ENCODE measurements around the gene CDON. TPM values are rescaled to one million over a fixed set of nuclear protein-coding genes. Genes with fewer than 3 reads are reported as not detected.
"Not testable (repeated sequence)": the region's sequence is repeated elsewhere in the genome, so short reads cannot be mapped to it uniquely, and the experiment has no call there.

The CDON gene
- total RNA-seq, 2 donors from 2014 or later = 0.59 to 2.1 TPM

DNA sequence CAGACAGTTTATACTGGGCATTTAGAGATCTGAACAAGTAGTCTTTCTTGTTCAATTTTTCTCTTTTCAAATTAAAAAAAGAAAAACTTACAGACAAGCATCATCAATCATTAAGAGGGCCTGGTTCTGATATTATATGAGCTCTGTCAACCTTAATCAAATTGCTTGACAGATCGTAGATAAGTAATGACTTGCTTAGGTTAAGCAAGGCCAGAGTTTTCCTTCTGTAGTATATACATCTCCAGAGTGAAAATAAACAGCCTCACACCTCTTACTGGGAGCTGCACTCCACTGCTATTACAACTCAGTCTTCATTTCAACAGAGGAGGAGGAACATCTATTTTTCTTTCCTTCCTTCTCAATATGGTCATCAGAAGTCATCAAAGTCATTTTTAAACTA is 13.5 kb downstream of the CDON start:
- Mint-ChIP-seq H3K36me3 (no peaks in the 10 kb centered on the region), H3K27me3 (peaks cover 17 to 41% of the 10 kb centered on the region in 2 donors), H3K27ac (no peak overlapping the region), H3K4me1 (ENCODE audit: low read depth in 2 of 2) (no peaks in the 10 kb centered on the region), H3K4me3 (no peak overlapping the region), H3K9me3 (no peaks in the 10 kb centered on the region)
- DNase-seq (ENCODE audit: low spot score) (no peak), ATAC-seq (no peak)

DNA sequence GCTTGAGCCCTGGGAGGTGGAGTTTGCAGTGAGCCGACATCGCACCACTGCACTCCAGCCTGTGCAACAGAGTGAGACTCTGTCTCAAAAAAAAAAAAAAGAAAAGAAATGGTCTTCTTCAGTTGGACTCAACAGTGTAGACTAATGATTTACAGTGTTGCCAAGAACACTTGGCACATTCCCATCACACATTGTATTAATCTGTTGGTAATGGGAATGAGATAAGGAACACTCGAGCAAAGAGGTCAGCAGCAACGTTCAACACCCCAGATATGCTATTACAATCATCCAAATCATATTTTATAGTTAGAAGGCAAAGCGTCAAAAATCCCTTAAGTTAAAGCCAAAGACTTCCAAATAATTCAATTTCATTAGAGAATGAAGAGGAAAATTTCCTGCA is 14.5 kb downstream of the CDON start:
- no peak for ATAC-seq
- H3K27ac Mint-ChIP-seq = no peak overlapping the region

DNA sequence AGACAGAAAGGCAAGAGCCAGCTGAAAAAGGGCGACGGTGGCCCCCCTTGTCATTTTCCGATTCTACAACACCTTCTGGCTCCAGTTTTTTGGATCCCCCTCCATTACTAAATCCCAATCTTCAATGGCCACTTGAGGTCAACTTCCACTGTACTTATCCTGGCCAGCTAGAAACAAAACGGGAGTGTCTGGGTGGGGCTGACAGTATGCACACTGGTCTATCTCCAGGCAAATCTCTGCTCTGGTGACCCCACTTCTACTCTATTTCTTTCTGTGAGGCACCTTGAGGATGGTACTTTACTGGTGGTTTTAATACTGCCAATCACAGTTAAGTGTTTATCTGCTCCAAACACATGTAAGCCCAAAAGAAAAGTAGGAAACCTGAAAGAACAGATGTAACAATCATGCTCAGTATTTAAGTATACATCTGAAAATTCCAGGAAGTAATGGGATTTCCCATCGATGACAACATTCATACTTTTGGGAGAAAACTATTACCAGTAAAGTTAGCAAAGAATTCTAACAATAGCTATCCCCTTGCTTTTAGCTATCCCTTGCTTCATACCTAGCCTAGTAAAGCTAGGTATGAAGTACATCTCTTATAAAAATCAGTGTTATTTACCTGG is 16.0 kb downstream of the CDON start:
- DNase-seq (ENCODE audit: low spot score) (no peak), ATAC-seq (no peak)
- no peaks in the 10 kb centered on the region for H3K9me3 Mint-ChIP-seq
- H3K4me1 Mint-ChIP-seq (ENCODE audit: low read depth in 2 of 2) = no peaks in the 10 kb centered on the region
- H3K27me3 Mint-ChIP-seq = peaks cover 14 to 41% of the 10 kb centered on the region in 2 donors
- no peak overlapping the region for H3K4me3 Mint-ChIP-seq
- no peak overlapping the region for H3K27ac Mint-ChIP-seq
- no peaks in the 10 kb centered on the region for H3K36me3 Mint-ChIP-seq

More for the DNA sequence above, 14.5 kb downstream of the CDON start:
- peaks cover 14 to 41% of the 10 kb centered on the region in 2 donors for H3K27me3 Mint-ChIP-seq
- no peak overlapping the region for H3K4me3 Mint-ChIP-seq
- H3K9me3 Mint-ChIP-seq = no peaks in the 10 kb centered on the region
- no peaks in the 10 kb centered on the region for H3K36me3 Mint-ChIP-seq
- H3K4me1 Mint-ChIP-seq (ENCODE audit: low read depth in 2 of 2) = no peaks in the 10 kb centered on the region
- no peak for DNase-seq (ENCODE audit: low spot score)

DNA sequence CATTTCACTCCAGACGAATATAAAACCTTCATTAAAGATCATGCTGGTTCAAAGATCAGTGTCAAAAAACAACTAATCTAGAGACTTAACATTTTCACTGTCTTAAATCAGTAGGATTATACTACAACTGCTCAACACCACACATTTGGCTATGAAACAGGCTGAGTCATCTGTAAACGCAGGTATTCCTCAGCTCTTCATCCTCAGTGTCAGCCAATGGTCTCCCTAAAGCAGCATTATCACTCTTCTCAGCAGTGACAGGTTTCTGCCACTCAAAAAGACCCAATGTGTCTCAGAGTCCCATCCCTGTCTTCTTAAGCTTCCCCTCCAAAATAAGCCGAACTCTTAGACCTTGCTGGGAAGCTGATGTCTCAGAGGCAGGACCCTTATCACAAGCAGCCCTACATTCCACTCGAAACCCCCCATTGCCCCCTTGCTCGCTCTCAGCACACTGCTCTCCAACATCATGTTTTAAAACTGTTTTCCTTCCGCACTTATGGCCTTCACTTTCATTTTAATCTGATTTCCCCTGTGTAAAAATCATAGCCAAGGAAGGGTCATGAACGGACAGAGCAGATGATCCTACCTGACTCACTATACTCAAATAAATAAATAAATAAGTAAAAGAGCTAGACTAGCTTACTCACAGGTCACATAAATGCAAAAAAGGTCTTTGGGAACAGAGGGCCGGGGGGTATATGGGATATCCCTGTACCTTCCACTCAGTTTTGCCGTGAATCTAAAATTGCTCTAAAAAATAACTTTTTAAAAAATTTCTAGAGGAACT is 23.0 kb downstream of the CDON start:
- Mint-ChIP-seq H3K4me3 (no peak overlapping the region), H3K27ac (no peak overlapping the region), H3K36me3 (no peaks in the 10 kb centered on the region), H3K27me3 (peaks cover 6 to 11% of the 10 kb centered on the region in 2 donors), H3K9me3 (no peaks in the 10 kb centered on the region), H3K4me1 (ENCODE audit: low read depth in 2 of 2) (no peaks in the 10 kb centered on the region)
- DNase-seq (ENCODE audit: low spot score) = no peak
- no peak for ATAC-seq

DNA sequence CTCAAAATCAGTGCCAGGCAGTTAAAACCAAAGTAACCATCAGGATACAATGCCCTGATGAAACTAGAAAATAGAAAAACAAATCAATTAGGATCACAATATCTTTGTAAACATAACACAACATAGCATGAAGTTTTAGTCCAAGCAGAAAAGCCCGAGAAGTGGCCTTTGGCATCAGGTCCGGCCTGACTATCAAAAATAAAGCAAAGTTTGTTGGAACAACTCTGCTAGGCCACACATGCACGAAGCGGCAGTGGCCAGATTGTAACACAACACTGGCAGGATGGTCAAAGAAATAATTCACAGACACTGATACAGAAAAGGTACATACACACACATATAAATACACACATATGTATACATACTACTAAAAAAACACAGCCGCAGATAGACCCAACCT is 26.9 kb downstream of the CDON start:
- Mint-ChIP-seq H3K27ac (no peak overlapping the region), H3K4me3 (no peak overlapping the region), H3K9me3 (no peaks in the 10 kb centered on the region), H3K27me3 (peaks cover 15 to 41% of the 10 kb centered on the region in 2 donors), H3K36me3 (no peaks in the 10 kb centered on the region), H3K4me1 (ENCODE audit: low read depth in 2 of 2) (no peaks in the 10 kb centered on the region)
- no peak for ATAC-seq
- DNase-seq (ENCODE audit: low spot score) = no peak

DNA sequence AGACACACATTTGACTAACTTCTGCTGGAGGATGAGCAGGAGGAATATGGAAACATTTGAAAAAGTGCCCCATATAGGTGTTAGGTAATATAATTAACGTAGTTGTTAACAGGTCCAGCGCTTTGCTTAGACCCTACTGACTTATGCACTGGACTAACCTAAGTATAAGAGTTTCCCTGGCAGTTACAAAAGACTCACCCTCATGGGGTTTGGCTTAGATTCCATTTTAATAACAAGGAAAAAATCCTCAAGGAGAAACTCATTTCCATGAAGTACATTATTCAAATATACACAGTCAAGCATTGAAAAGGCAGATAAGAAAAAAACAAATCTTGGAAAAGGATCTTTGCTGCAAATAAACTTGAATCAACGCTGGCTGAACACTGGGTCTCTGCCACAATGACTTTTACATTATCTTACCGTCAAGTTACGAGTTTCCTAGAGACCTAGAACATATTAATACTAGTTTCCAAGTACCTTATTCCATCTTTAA is 27.7 kb downstream of the CDON start:
- Mint-ChIP-seq H3K4me3 (no peak overlapping the region), H3K36me3 (no peaks in the 10 kb centered on the region), H3K4me1 (ENCODE audit: low read depth in 2 of 2) (no peaks in the 10 kb centered on the region), H3K9me3 (no peaks in the 10 kb centered on the region), H3K27me3 (peaks cover 15 to 42% of the 10 kb centered on the region in 2 donors), H3K27ac (no peak overlapping the region)
- ATAC-seq (no peak), DNase-seq (ENCODE audit: low spot score) (no peak)

DNA sequence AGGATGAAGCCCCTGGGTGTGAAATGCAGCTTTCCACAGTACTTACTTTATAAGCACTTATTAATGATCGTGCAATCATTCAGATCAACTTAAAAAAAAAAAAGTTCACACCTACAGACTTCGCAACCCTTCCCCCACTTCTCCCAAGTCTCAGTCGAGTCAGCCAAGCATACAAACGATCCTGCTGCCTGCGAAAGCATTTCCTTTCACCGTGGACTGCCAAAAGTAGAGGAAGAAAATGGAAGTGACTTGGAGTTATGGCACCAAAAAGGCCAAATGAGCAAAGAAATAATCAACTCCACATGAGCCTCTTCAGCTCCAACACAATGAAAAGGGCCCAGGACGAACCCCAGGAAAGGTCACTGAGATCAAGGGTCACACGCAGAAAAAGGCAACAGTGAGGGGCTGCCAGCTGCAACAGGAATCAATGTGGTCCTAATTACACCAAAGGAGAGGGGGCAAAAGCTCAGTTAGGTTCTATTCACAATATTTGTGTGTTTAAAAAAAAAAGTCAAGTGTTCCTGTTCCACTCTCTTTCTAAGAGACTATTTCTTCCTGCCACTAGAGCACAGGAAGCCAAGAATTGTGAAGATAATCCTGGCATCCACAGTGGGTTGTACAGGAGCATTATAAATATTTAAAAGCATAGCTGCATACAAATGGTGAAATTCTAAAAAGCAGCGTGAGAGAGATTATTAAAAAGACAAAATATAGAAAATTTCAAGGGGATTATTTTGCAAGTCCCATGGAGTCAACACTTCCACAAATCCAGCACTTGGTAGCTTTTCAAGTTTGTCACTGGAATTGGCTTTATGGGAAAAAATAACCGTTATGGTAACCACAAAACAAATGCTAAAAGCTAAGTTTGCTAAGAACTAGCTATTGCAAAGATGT is 28.4 kb downstream of the CDON start:
- DNase-seq (ENCODE audit: low spot score) (no peak), ATAC-seq (no peak)
- Mint-ChIP-seq H3K4me3 (no peak overlapping the region), H3K27ac (no peak overlapping the region), H3K36me3 (no peaks in the 10 kb centered on the region), H3K9me3 (no peaks in the 10 kb centered on the region), H3K27me3 (peaks cover 16 to 49% of the 10 kb centered on the region in 2 donors), H3K4me1 (ENCODE audit: low read depth in 2 of 2) (no peaks in the 10 kb centered on the region)

DNA sequence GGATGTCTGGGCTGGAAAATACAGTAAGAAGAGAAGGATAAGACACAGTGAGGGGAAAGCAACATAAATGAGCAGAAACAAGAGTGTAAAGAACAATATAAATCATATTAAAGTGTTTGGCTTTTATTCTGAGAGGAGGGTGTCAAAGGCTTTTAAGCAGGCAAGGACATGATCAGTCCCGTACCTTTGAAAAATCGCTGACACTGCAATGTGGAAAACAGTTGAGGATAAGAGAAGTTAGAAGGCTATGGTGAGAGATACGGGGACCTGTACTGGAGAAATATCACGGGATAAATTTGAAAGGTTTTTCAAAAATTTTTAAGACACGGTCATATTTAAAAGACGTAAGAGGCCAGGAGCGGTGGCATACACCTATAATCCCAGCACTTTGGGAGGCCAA is 30.3 kb downstream of the CDON start:
- DNase-seq (ENCODE audit: low spot score) (no peak), ATAC-seq (no peak)
- Mint-ChIP-seq H3K4me3 (no peak overlapping the region), H3K36me3 (no peaks in the 10 kb centered on the region), H3K4me1 (ENCODE audit: low read depth in 2 of 2) (no peaks in the 10 kb centered on the region), H3K27ac (no peak overlapping the region), H3K27me3 (peaks cover 16 to 49% of the 10 kb centered on the region in 2 donors), H3K9me3 (no peaks in the 10 kb centered on the region)

DNA sequence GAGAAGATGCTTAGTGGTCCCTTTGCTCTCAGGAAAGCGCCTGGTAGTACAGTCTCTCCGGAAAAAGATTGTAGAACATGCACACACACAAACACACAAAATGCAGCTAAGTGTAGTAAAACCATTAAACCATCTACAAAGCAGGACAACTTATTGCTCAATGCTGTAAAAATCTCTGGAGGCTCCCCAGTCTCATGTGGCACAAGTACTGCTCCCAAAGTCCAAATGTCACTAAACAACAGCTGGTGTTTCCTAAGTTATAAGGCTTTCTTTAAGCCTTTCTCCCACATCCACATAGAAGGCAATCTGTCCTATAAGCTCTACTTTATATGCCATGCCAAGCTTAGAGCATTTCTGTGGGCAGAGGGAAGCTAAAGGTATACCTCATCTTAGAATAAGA is 32.9 kb downstream of the CDON start:
- DNase-seq (ENCODE audit: low spot score) = no peak
- no peak overlapping the region for H3K27ac Mint-ChIP-seq
- no peaks in the 10 kb centered on the region for H3K9me3 Mint-ChIP-seq
- H3K4me3 Mint-ChIP-seq = no peak overlapping the region
- H3K36me3 Mint-ChIP-seq = no peaks in the 10 kb centered on the region
- no peaks in the 10 kb centered on the region for H3K4me1 Mint-ChIP-seq (ENCODE audit: low read depth in 2 of 2)
- H3K27me3 Mint-ChIP-seq = peaks cover 16 to 44% of the 10 kb centered on the region in 2 donors
- ATAC-seq = no peak

DNA sequence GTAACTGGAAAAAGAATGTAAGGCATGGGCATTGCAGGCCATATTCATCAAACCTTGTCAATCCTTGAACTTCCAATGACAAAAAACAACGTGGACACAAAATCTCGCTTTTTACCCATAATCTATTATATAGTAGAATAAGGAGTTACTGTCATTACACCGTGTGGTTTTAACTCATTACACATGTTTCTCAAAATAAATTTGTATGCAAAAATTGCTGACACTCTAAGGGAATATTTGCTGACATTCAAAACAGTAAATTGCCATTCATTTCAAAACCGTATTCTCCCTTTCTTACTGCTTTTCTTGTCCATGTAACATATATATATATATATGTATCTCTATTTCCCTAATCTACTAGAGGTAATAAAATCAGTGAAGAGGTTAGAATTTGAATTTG is 33.4 kb downstream of the CDON start:
- Mint-ChIP-seq H3K4me1 (ENCODE audit: low read depth in 2 of 2) (no peaks in the 10 kb centered on the region), H3K4me3 (no peak overlapping the region), H3K9me3 (no peaks in the 10 kb centered on the region), H3K36me3 (no peaks in the 10 kb centered on the region), H3K27me3 (peaks cover 16 to 43% of the 10 kb centered on the region in 2 donors), H3K27ac (no peak overlapping the region)
- DNase-seq (ENCODE audit: low spot score) (no peak), ATAC-seq (no peak)

DNA sequence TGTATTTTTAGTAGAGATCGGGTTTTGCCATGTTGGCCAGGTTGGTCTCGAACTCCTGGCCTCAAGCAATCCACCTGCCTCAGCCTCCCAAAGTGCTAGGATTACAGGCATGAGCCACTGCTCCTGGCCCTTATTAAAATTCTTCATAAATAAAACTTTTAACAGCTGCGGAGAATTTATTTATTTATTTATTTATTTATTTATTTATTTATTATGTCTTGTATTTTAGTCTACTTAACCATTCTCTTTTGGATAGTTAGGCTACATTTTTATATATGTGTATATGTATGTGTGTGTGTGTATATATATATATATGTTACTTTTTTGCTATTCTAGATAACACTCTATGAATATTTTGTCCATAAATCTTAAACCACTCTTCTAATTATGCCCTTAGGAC is 34.1 kb downstream of the CDON start:
- not testable (repeated sequence) for H3K4me1 Mint-ChIP-seq (ENCODE audit: low read depth in 2 of 2); ATAC-seq; H3K9me3 Mint-ChIP-seq; H3K4me3 Mint-ChIP-seq; H3K36me3 Mint-ChIP-seq; DNase-seq (ENCODE audit: low spot score); H3K27ac Mint-ChIP-seq
- H3K27me3 Mint-ChIP-seq = peaks cover 16 to 36% of the 10 kb centered on the region in 2 donors

DNA sequence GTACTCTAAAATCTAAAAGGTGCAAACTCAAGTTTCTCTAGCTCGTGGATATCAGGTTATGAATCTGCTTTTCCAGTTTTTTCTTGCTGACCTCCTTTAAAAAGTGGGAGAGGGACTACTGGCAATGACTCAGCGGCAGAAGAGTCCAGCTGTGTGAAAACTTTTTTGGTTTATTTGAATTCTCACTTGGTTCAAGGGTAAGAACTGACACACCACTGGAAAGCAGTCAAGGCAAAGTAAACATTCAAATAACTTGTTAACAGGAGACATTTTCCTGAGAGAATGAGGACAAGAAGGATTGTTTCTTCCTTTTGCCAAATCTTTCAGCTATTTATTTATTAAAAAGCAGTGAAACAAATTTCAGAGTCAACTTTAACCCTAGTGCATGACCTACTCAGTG is 36.1 kb downstream of the CDON start:
- no peaks in the 10 kb centered on the region for H3K36me3 Mint-ChIP-seq
- H3K4me3 Mint-ChIP-seq = no peak overlapping the region
- ATAC-seq (no peak), DNase-seq (ENCODE audit: low spot score) (no peak)
- H3K9me3 Mint-ChIP-seq = no peaks in the 10 kb centered on the region
- no peak overlapping the region for H3K27ac Mint-ChIP-seq
- H3K27me3 Mint-ChIP-seq = peaks cover 7 to 17% of the 10 kb centered on the region in 2 donors
- no peaks in the 10 kb centered on the region for H3K4me1 Mint-ChIP-seq (ENCODE audit: low read depth in 2 of 2)

DNA sequence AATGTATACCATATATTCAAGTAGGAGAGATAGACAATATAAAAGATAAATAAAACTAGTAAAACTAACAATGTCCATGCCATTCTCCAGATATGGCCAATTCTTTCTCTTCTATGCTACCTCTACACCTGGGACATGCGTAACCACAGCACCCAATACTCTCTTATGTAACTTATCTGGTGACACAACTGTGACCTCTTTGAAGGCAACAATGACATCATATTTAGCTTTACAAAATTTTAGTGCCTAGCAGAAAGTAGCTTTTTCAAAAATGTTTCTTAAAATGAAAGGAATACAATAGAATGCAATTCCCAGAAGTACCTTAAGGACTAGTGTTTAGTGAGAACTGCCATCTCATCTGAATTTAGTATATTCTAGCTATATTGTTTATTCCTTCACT is 36.8 kb downstream of the CDON start:
- DNase-seq (ENCODE audit: low spot score) (no peak), ATAC-seq (no peak)
- no peaks in the 10 kb centered on the region for H3K36me3 Mint-ChIP-seq
- H3K4me3 Mint-ChIP-seq = no peak overlapping the region
- H3K9me3 Mint-ChIP-seq = no peaks in the 10 kb centered on the region
- no peaks in the 10 kb centered on the region for H3K4me1 Mint-ChIP-seq (ENCODE audit: low read depth in 2 of 2)
- H3K27me3 Mint-ChIP-seq = peaks cover 9% of the 10 kb centered on the region in 2 donors
- H3K27ac Mint-ChIP-seq = no peak overlapping the region

DNA sequence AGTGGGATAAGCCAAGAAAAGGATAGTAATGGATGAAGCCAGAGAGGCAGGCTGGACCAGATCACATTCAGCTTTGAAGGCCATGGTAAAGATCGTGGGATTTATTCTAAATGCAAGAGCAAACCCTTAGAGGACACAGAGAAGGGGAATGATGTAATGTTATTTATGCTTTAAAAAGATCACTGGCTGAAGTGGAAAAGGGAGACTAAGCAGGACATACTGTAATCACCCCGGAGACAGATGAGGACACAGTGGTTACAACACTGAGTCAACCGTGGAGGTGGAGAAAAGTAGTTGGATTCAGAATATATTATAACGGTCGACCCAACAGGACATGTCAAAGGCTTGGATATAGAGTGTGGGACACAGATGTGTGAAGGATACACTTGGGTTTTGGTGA is 38.5 kb downstream of the CDON start:
- H3K36me3 Mint-ChIP-seq = no peaks in the 10 kb centered on the region
- H3K27ac Mint-ChIP-seq = no peak overlapping the region
- ATAC-seq (no peak), DNase-seq (ENCODE audit: low spot score) (no peak)
- H3K4me1 Mint-ChIP-seq (ENCODE audit: low read depth in 2 of 2) = no peaks in the 10 kb centered on the region
- no peaks in the 10 kb centered on the region for H3K9me3 Mint-ChIP-seq
- H3K4me3 Mint-ChIP-seq = no peak overlapping the region
- H3K27me3 Mint-ChIP-seq = peaks cover 0 to 5% of the 10 kb centered on the region in 2 donors
